T-helper 1 cell treated with Interleukin-12 subunit alpha and Interleukin-12 subunit beta and Interleukin-4 antibody, amounts not matched to agents 30 ng/mL and 1 ng/mL, for 36 hours (primary cell): ENCODE results near the gene RPS17. TPM values are rescaled to one million over a fixed set of nuclear protein-coding genes. Genes with fewer than 3 reads are reported as not detected.
"Not testable (repeated sequence)": the region's sequence is repeated elsewhere in the genome, so short reads cannot be mapped to it uniquely, and the experiment has no call there.

Experiments
- intact Hi-C: fragments of 100-400 bp; cut with micrococcal nuclease; formaldehyde crosslinking; loops from one replicate; pipeline ENCODE4 v1.15.1; 2024
- total RNA-seq: library from RNA; stranded (reverse); gene quantifications from 2 replicates; pipeline ENCODE4 v1.2.3, GENCODE V29; 2022

RPS17 gene
- total RNA-seq, 1 donor from 2014 or later: 1,659 TPM

DNA sequence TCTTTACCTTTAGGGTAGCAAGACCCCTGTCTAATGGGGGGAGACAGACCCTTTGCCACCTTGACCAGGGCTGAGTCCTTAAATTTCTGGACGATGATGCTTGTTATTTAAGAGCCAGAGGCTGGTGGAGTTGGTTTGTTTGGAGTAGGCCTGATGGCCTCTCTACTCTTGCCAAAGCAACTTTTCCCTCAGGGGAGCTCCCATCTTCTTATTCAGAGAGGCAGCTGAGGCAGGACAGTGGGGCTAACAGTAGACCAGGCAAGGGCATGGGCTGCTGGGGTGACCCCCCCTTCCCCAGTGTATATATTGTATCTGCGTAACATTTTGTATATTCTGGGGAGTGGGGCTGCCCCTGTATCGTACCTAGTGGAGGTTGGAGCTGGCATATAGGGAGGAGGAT is 10.3 kb downstream of the RPS17 start:
- intact Hi-C loops: loop anchor here (2.0 kb wide), 1 partner anchor 471 kb away; no protein-coding TSS in a partner anchor

DNA sequence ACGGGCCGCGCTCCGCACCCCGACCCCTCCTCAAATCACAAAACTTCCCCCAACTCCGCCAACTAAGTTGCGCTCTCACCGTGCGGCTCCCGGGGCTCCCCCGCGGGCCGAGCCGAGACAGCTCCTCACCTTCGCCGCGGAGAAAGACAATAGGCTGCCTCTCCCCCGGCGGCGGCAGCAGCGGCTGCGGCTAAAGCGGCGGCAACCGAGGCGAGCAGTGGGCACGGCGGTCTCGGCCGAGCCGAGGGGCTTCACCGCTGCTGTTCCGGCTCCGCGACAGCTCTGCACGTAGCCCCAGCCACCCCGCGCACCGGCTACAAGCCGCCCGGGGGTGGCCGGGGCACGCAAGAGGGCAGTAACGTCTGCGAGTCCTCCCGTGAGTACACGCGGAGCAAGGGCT is 26.7 kb downstream of the RPS17 start:
- intact Hi-C loops: not testable (repeated sequence)

DNA sequence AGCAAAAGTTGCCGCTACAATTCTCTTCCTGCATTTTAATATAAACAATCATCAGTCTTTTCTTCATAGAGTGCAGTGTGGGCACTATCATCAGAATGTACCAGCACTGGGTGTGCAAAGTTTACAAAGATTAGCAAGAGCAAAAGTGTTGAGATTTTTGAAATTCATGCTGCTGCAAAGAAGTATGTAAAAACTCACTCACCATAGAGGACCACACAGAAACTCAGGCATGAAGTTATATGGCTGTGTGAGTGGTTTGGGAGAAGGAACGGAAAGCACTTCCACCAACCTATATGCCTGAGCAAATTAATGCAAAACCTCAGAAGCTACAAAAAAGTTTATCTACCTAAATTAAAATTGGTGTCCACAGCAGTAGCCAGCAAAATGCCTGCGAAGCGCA is 32.6 kb downstream of the RPS17 start:
- intact Hi-C loops: not testable (repeated sequence)

DNA sequence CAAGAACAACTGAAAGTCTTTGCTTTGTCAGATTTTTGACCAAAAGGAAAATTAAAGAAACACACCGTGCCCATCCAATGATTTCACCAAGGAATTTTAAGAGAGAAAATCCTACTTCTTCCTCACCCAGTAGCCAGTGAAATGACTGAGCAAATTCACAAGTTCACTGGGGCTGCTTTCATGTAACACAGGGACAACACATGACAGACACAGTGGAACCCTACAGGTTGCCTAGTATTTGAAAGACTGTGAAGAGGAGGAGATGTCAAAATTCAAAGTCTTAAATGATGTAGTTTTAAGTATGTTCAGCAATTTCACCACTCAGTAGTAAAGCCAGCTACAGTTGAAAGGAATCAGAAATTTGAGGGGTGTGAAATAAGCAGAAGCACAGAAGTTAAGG is 33.2 kb downstream of the RPS17 start:
- intact Hi-C loops: not testable (repeated sequence)

DNA sequence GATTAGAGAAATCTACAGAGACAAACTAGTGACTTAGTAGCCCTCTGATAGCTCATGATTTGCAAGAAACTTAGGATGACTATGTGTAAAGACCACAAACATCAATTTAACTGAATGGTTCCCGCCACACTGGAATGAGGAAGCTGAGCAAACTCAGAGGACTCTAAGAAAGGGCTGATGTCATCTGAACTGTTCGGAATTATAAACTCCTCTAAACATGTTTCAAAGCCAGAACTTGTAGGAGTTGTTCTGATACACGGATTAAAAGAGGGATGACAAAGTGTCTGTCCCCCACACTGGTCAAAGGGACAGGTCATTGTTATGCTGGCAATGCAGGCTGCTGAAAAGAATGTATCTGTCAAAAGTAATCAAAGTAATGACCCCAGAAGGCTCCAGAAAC is 34.4 kb downstream of the RPS17 start:
- intact Hi-C loops: not testable (repeated sequence)

DNA sequence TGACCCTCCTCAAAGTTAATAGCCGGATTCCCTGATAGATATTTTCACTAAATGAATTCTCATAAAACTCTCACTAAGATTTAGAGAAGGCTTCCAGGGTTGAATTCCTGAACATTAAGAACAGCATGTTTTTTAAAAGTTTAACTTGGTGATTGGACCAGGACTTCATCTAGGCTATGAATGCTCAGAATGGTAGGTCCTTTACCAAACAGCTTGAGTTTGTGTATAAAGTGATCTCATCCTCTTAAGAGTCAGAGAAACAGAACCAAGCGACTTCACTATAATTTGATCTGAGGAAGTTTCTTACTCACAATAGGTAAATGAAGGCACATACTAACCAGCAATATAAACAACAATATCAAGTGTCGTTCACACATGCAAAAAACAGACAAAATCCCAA is 36.2 kb downstream of the RPS17 start:
- intact Hi-C loops: not testable (repeated sequence)

DNA sequence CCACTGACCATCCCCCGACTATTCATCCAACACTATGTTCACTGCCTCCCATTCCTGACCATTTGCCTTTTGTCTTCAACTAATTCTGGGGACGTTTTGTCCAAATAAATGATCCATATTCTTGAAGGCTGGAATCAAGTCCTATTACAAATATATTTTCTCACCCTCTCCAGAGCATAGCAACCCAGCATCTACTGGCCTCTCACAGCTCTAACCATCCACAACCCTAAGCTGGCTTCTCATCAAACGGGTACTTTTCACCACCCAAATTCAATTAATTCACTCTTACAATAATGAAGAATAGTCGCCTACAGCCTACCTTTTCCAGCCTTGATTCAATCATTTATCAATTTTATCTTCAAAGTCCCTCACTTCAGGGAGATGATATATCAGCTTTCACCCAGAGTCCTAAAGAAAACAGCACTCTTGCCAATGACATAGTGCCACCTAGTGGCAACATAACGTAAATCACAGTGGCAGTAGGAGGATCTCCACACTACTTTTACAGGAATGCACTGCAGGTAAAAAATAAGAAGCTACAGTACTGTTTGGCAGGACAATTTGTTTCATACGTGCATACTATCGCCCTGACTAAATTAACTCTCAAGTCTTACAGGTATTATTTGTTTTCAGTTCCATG is 37.4 kb downstream of the RPS17 start:
- intact Hi-C loops: not testable (repeated sequence)

DNA sequence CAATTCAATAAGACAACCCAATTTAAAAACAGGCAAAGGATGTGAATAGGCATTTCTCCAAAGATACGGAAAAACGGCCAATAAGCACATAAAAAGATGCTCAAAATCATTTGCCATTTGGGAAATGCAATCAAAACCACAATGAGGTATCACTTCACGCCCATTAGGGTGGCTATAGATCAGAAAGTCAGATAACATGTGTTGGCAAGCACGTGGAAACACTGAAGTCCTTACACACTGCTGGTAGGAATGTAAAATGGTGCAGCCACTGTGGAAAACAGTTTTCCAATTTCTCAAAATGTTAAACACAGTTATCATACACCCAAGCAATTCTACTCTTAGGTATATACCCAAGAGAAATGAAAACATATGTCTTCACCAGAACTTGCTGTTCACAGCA is 39.5 kb downstream of the RPS17 start:
- intact Hi-C loops: not testable (repeated sequence)

DNA sequence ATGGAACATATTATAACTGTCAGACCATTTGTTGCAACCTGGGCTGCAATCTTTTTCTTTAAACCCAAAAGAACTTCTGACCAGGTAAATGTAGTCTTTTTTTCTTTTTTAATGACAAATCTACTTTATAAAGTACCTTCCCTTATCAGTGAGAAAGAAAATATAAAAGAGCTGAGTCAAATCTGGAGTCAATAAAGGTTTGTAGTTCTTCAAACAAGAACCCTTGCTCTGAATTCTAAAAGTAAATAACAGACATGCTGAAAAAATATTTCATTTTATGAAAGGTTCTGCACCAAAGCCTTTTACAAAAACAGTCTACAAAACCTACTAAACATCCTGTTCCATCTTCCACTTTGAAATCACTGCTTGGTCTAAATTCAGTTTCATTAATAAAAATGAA is 42.3 kb downstream of the RPS17 start:
- intact Hi-C loops: not testable (repeated sequence)

DNA sequence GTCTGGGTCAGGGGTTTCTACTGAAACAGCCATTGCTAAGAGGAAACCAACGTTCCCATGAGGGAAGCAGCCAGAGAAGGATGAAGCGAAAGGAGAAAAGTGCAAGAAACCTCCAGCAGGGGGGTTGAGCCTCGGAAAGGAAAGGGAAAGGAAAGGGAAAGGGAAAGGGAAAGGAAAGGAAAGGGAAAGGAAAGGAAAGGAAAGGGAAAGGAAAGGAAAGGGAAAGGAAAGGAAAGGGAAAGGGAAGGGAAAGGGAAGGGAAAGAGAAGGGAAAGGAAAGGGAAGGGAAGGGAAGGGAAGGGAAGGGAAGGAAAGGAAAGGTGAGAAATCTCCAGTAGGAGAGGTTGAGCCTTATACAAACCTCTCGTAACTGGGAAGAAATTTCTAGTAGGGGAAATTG is 52.0 kb downstream of the RPS17 start:
- intact Hi-C loops: not testable (repeated sequence)

DNA sequence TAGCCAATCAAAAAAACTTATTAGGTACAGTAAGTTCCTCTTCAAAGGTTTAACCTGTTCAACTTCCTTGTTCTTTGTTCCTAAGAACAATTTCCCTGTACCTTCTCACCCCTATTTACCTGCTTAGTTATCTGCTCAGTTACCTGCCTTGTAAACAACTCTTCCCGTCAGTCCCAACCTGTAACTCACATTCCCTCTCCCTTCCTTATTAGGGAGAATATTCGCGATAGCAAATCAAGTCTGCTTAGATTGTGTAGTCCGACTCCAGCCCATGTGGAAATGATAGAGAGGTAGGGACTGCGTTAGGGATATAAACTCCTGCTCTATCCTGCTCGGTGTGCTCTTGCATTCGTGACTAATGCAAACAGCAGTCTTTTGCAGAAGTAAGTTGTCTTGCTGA is 53.2 kb downstream of the RPS17 start:
- intact Hi-C loops: not testable (repeated sequence)

Other genes starting within 250 kb of the RPS17 start
- gene GOLGA6L10, start 191.0 kb downstream of the RPS17 start, total RNA-seq: 0.24 and 0.37 TPM in 2 replicates
- gene GOLGA6L9, start 110.6 kb downstream of the RPS17 start, total RNA-seq: 1.1 and 1.3 TPM in 2 replicates
- gene CPEB1, start 106.9 kb upstream of the RPS17 start, total RNA-seq: not detected in 2 replicates
- gene AP3B2, start 169.4 kb upstream of the RPS17 start, total RNA-seq: not detected in 2 replicates